B cell (primary cell): ENCODE data around the gene ARNT2. TPM values are rescaled to one million over a fixed set of nuclear protein-coding genes. Genes with fewer than 3 reads are reported as not detected.

ENCODE experiments used
- ATAC-seq: fragments of 200-7000 bp; cut with Tn5 transposase; one replicate; pipeline ENCODE4 v1.10.0; 2021; ENCODE audit warnings: low read depth, mild to moderate bottlenecking, moderate number of reproducible peaks, moderate library complexity
- CTCF ChIA-PET: fragments of 350-600 bp; sonication (Branson Sonifier 250); formaldehyde crosslinking; loops from one replicate; lab custom pipeline; 2021; ENCODE audit warnings: antibody characterized with exemption, inconsistent platforms; lab: Charles Lee
- POLR2A ChIA-PET: fragments of 350-600 bp; sonication (Branson Sonifier 250); formaldehyde crosslinking; loops from one replicate; lab custom pipeline; 2021; ENCODE audit warnings: antibody characterized with exemption; lab: Charles Lee
- DNase-seq: peaks from one replicate; pipeline ENCODE4 v3.0.0; 2013
- H2AFZ ChIP-seq: 2 replicates; pipeline ENCODE4 v1.6.1; 2012; ENCODE audit warnings: mild to moderate bottlenecking, low read depth, low read length; ENCODE audit not compliant: insufficient read depth, poor library complexity, severe bottlenecking
- H3K27ac ChIP-seq, 2 donors: 1 replicate in 1 of 2; 2 replicates in 1 of 2; pipeline ENCODE4 v1.5.1; 2012 to 2013; ENCODE audit warnings: low read length in 2 of 2, mild to moderate bottlenecking in 2 of 2, moderate library complexity in 1 of 2
- H3K27me3 ChIP-seq, 4 experiments: fragments of 200-600 bp in 1 of 4; sonication (generic) in 1 of 4; replicated peaks in 1 of 4; 1 replicate in 2 of 4; 2 replicates in 2 of 4; pipeline versions ENCODE4 v1.6.1 to v1.7.0; 2013 to 2016; ENCODE audit warnings: low read length in 3 of 4, mild to moderate bottlenecking in 2 of 4, mixed read lengths in 1 of 4, moderate library complexity in 1 of 4; ENCODE audit not compliant: insufficient read depth in 4 of 4, control insufficient read depth in 3 of 4; ENCODE audit errors: control extremely low read depth in 1 of 4
- H3K36me3 ChIP-seq, 2 experiments: replicated peaks in 1 of 2; 1 replicate in 1 of 2; 2 replicates in 1 of 2; pipeline versions ENCODE4 v1.6.1 to v1.7.1; 2013; ENCODE audit warnings: low read length in 1 of 2; ENCODE audit not compliant: insufficient read depth in 2 of 2, control insufficient read depth in 1 of 2; ENCODE audit errors: control extremely low read depth in 1 of 2, extremely low read depth in 1 of 2
- H3K4me1 ChIP-seq, 2 donors: fragments of 200-600 bp in 1 of 2; sonication (generic) in 1 of 2; 1 replicate in 1 of 2; 2 replicates in 1 of 2; pipeline versions ENCODE4 v1.5.1 to v1.6.1; 2013 to 2017; ENCODE audit warnings: low read length in 2 of 2; ENCODE audit not compliant: control insufficient read depth in 2 of 2, insufficient read depth in 2 of 2
- H3K4me2 ChIP-seq: replicated peaks from 2 replicates; pipeline ENCODE3; 2012; ENCODE audit warnings: mild to moderate bottlenecking, low read depth, low read length; ENCODE audit not compliant: poor library complexity, severe bottlenecking
- H3K4me3 ChIP-seq, 5 experiments: fragments of 200-600 bp in 1 of 5; sonication (generic) in 1 of 5; 1 replicate in 3 of 5; 2 replicates in 2 of 5; pipeline versions ENCODE4 v1.5.1 to v1.7.0; 2011 to 2016; ENCODE audit warnings: low read length in 4 of 5, mild to moderate bottlenecking in 4 of 5, low read depth in 2 of 5, control low read depth in 1 of 5, moderate library complexity in 1 of 5; ENCODE audit not compliant: insufficient read depth in 1 of 5; ENCODE audit errors: control extremely low read depth in 1 of 5, extremely low read depth in 1 of 5
- H3K79me2 ChIP-seq: fragments of 200-600 bp; sonication (generic); one replicate; pipeline ENCODE4 v1.6.0; 2016; ENCODE audit warnings: low read length; ENCODE audit not compliant: control insufficient read depth, insufficient read depth
- H3K9ac ChIP-seq: fragments of 200-600 bp; sonication (generic); 2 replicates; pipeline ENCODE4 v1.6.1; 2017; ENCODE audit warnings: mild to moderate bottlenecking, low read length, moderate library complexity
- H3K9me3 ChIP-seq, 3 donors: one replicate each; pipeline versions ENCODE4 v1.6.1 to v1.7.1; 2013; ENCODE audit warnings: low read length in 2 of 3; ENCODE audit not compliant: control insufficient read depth in 2 of 3, insufficient read depth in 1 of 3; ENCODE audit errors: control extremely low read depth in 1 of 3
- H4K20me1 ChIP-seq: 2 replicates; pipeline ENCODE4 v1.6.0; 2012; ENCODE audit warnings: mild to moderate bottlenecking, low read length; ENCODE audit not compliant: insufficient read depth, control insufficient read depth, poor library complexity, severe bottlenecking
- H3K27ac Mint-ChIP-seq: one replicate; pipeline ENCODE4 v1.8.0; 2021; ENCODE audit warnings: mixed read lengths
- H3K27me3 Mint-ChIP-seq: one replicate; pipeline ENCODE4 v1.8.0; 2021; ENCODE audit warnings: mixed read lengths
- H3K4me1 Mint-ChIP-seq: one replicate; pipeline ENCODE4 v1.8.0; 2021; ENCODE audit warnings: mixed read lengths
- H3K4me3 Mint-ChIP-seq: one replicate; pipeline ENCODE4 v1.8.0; 2021; ENCODE audit warnings: mixed read lengths
- H3K9me3 Mint-ChIP-seq: one replicate; pipeline ENCODE4 v1.8.0; 2022; ENCODE audit warnings: mixed read lengths; ENCODE audit not compliant: insufficient read depth
- CTCF ChIP-seq: fragments of 200-600 bp; IDR thresholded peaks from one replicate; pipeline ENCODE4 v1.8.0; 2022; ENCODE audit warnings: antibody characterized with exemption, mild to moderate bottlenecking
- EZH2 ChIP-seq: IDR thresholded peaks from 2 replicates; pipeline ENCODE4 v1.6.1; 2012; ENCODE audit warnings: borderline replicate concordance, low read depth, mild to moderate bottlenecking, moderate library complexity, low read length; ENCODE audit not compliant: insufficient read depth, poor library complexity, severe bottlenecking
- WGBS: methylation state at CpG from one replicate; pipeline ENCODE4 v1.1.5; 2013; ENCODE audit warnings: missing lambda C conversion rate; ENCODE audit not compliant: insufficient coverage; 5-methylcytosine and 5-hydroxymethylcytosine counted together
- intact Hi-C: fragments of 100-400 bp; cut with micrococcal nuclease; formaldehyde crosslinking; loops from one replicate; pipeline ENCODE4 v1.10.0; 2022
- polyA plus RNA-seq: library from polyadenylated mRNA; depleted of rRNA; stranded (reverse); fragments of >200 nt; gene quantifications from 2 replicates; pipeline ENCODE4 v1.2.3, GENCODE V29; 2012
- total RNA-seq, 2 donors: library from RNA; stranded (reverse); fragments of 120-200 nt in 1 of 2; gene quantifications; 1 replicate in 1 of 2; 2 replicates in 1 of 2; pipeline versions ENCODE4 v1.2.3 to v1.2.4, GENCODE V29; 2013 to 2022

ARNT2 gene
- total and polyA plus RNA-seq, 2 donors (not counting 1 experiment from before 2014, with no cell fraction given), result not detected

- Histone ChIP-seq H4K20me1 (no peaks in the 10 kb centered on the region), H2AFZ (no peak overlapping the region), H3K79me2 (no peaks in the 10 kb centered on the region), H3K9me3 (no peaks in the 10 kb centered on the region), H3K36me3 (no peaks in the 10 kb centered on the region), H3K4me2 (no peak overlapping the region), H3K4me1 (no peaks in the 10 kb centered on the region), H3K9ac (no peak overlapping the region), H3K27ac (no peak overlapping the region), H3K27me3 (peaks cover 0 to 3% (median 0%) of the 10 kb centered on the region in 4 experiments), H3K4me3 (no peak overlapping the region)
- WGBS, result 80% methylated on average over 8 of the region's 10 CpGs
- ChIA-PET POLR2A (no interaction called here), CTCF (no interaction called here)
- Mint-ChIP-seq H3K27ac (no peak overlapping the region), H3K4me1 (no peaks in the 10 kb centered on the region), H3K27me3 (no peaks in the 10 kb centered on the region), H3K9me3 (no peaks in the 10 kb centered on the region), H3K4me3 (no peak overlapping the region)
- DNase-seq, result no peak
- no peak for TF ChIP-seq EZH2
- no peak for TF ChIP-seq CTCF
- no peak for ATAC-seq
- intact Hi-C loops, result no loop called here
These were observed 188.0 kb downstream of the ARNT2 start for GRCh38 chr15:80591938-80592825.

GRCh38 chr15:80593486-80594030, 189.4 kb downstream of the ARNT2 start:
- Histone ChIP-seq H3K36me3 (no peaks in the 10 kb centered on the region), H3K27me3 (peaks cover 0 to 3% (median 0%) of the 10 kb centered on the region in 4 experiments), H3K27ac (no peak overlapping the region), H4K20me1 (no peaks in the 10 kb centered on the region), H3K4me2 (no peak overlapping the region), H3K9me3 (no peaks in the 10 kb centered on the region), H3K4me3 (no peak overlapping the region), H3K4me1 (no peaks in the 10 kb centered on the region), H2AFZ (no peak overlapping the region), H3K9ac (no peak overlapping the region), H3K79me2 (no peaks in the 10 kb centered on the region)
- POLR2A ChIA-PET, result no interaction called here
- no peaks in the 10 kb centered on the region for H3K9me3 Mint-ChIP-seq
- H3K27ac Mint-ChIP-seq, result no peak overlapping the region
- 94% methylated on average over 7 of the region's 13 CpGs for WGBS
- DNase-seq (no peak), ATAC-seq (no peak)
- H3K4me1 Mint-ChIP-seq, result no peaks in the 10 kb centered on the region
- CTCF ChIA-PET, result no interaction called here
- H3K4me3 Mint-ChIP-seq, result no peak overlapping the region
- no peaks in the 10 kb centered on the region for H3K27me3 Mint-ChIP-seq
- intact Hi-C loops, result no loop called here
- no peak for TF ChIP-seq EZH2
- TF ChIP-seq CTCF, result no peak
